CD4-positive, alpha-beta T cell treated with Interleukin-10 for 1 hour (primary cell): Measurements from ENCODE around the gene SLC30A3.
"Not testable (repeated sequence)": the region's sequence is repeated elsewhere in the genome, so short reads cannot be mapped to it uniquely, and the experiment has no call there.

Experiments used
- DNase-seq: peaks from one replicate; pipeline ENCODE4 v3.0.0-alpha.2; 2020

The SLC30A3 gene

DNA sequence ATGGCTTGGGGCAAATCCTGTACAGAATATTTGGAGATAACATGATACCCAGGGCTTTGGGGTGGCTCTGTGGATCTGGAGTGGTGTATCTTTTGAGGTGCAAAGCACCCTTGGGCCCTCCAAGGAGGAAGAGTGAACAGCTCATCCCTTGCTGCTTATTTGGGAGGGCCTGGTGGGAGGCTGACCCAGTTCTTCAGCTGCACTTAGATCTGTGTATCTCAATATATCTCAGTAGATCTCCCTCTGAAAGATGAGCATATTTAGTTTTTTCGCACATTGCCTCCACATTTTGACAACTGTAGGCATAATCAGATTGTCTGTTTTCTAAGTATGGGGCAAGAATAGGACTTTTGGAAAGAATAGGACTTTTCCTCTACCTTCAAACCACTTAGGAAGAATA, 22.1 kb upstream of the SLC30A3 start:
- DNase-seq: no peak

DNA sequence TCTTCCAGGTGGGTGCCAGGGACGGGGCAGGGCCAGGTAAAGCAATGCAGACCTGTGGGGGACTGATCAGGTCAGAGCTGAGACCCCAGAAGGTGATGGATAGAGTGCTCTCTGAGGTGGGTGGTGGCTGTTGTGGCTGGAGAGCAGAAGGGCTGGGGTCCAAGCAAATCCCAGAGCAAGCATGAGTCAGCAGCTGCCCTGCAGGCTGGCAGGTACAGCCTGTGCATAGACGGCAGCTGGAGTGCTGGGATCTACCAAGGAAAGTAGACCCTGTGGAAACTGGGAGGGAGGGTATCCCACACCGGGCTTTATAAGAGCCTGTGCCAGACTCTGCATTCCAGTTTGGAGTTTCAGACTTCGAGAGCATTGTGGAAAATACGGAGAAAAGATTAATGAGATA, 20.0 kb upstream of the SLC30A3 start:
- no peak for DNase-seq

DNA sequence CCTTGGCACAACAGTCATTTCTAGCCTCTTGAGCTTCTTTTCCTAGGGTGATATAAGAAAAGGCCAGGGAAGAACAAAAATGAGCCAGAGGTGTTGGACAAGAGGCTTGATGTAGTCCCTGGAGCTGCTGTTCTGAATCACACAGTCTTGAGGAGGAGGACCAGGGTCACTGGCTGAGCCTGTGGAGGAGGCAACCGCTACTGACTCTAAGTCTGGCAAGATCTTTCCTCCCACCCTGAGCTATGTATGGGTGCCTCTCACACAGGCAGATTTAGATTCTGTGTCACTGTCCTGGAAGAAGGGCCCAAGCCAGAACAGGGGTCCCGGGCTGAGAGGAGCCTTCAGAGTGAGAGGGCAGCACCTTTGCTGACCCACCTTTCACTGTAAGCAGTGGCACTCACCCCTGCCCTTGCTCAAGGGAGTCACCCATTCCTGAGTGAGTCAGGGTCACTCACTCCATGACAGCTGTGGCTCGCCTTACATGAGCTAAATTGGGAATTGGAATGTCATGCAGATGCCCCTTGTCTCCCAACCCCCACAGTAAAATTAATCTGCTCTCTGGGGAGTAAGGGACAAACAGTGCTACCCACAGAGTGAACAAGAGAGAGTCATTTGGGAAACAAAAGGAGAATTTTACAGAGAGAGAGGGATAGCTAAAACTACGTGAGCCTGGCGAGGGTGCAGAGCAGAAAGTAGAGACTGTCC, 19.2 kb upstream of the SLC30A3 start, which contains the start of gene TRIM54:
TSS of gene TRIM54 (plus strand) at position 575 of the 705 bp plus-strand sequence. CDS start 303 bp downstream, outside the sequence.
- DNase-seq: no peak

GRCh38 chr2:27281442-27281841, 18.6 kb upstream of the SLC30A3 start:
- DNase-seq: no peak

DNA sequence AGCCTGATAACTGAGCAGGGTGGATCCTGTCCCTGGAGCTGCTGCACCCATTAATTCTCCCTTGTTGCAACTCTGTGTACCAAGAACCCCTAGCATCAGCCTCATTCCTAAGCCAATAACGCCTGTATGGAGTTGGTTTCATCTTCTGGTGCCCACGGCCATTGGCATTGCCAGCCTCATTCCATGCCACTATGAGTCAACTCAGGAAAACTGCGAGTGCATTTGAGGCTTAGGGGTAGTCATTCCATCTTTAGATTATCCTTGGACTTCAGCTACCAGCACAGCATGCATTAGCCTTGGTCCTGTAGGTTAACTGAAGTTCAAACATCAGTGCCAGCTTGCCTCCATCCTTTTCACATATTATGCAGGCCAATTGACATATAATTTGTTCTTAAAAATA, 18.0 kb upstream of the SLC30A3 start:
- DNase-seq: no peak

- DNase-seq: no peak
Measured at GRCh38 chr2:27278010-27278409, 15.2 kb upstream of the SLC30A3 start.

DNA sequence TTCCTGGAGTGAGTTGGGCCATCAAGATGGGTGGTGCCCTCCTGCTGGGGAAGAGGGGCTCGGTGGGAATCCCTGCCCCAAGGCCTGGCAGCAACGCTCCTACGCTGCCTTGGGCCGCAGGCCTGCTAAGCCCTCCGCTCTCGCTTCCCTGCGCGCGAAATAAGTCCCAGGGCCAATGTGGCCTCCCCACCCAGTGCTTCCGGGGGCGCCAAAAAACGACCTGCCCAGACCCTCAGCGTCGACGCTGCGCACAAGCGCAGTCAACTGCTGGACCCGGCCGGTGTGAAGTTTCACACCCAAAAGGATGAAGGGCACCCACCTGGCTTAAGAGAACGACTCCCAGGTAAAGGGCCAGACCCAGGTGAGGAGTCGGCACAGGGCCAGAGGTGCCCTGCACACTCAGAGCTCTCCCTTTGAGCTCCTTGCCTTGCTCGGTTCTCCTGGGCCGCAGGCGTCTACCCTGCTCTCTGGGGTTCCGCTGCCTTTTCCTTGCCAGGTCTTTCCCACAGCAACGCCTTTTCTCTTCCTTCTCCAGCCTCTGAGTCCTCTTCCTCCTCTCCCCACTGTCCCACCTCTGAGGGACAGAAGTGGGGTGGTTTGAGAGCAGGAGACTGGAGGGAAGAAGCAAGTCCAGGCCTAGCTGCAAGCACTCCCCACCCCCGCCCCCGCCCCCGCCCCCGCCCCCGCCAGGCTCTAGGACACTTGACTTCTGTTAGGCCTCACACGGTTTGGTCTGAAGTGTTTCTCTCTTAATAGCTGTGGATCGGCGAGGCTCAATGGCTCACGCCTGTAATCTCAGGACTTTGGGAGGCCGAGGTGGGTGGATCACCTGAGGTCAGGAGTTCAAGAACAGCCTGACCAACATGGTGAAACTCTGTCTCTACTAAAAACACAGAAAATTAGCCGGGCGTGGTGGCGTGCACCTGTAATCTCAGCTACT, 12.6 kb upstream of the SLC30A3 start, which contains the start of gene DNAJC5G:
TSS of gene DNAJC5G (plus strand) at position 223 of the 940 bp plus-strand sequence. CDS start 1,296 bp downstream, outside the sequence.
- no peak for DNase-seq

GRCh38 chr2:27272537-27273522, 10.0 kb upstream of the SLC30A3 start:
- not testable (repeated sequence) for DNase-seq

GRCh38 chr2:27271631-27272340, 8.9 kb upstream of the SLC30A3 start:
- no peak for DNase-seq

DNA sequence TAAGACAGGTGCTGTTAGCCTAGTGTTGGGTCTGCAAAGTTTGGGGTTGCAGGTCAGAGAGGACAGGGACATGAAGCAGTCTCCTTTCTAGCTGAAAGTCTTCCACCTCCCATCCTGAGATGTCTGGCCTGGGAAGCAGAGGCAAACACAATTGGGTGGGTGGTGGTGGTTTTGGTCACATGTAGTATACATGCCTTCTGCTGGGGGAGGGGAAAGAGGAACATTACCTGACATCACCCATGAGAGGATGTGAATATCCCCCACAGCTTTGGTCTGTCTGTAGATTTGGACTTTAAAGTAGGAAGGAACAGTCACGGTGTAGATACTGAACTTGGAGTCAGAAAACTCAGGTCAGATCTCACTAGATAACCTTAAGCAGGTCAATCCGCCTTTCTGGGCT, 7.8 kb upstream of the SLC30A3 start:
- no peak for DNase-seq

GRCh38 chr2:27270131-27270530, 7.3 kb upstream of the SLC30A3 start:
- DNase-seq: no peak

GRCh38 chr2:27268296-27268695, 5.4 kb upstream of the SLC30A3 start:
- DNase-seq: not testable (repeated sequence)

GRCh38 chr2:27265536-27265870, 2.7 kb upstream of the SLC30A3 start:
- DNase-seq: no peak

DNA sequence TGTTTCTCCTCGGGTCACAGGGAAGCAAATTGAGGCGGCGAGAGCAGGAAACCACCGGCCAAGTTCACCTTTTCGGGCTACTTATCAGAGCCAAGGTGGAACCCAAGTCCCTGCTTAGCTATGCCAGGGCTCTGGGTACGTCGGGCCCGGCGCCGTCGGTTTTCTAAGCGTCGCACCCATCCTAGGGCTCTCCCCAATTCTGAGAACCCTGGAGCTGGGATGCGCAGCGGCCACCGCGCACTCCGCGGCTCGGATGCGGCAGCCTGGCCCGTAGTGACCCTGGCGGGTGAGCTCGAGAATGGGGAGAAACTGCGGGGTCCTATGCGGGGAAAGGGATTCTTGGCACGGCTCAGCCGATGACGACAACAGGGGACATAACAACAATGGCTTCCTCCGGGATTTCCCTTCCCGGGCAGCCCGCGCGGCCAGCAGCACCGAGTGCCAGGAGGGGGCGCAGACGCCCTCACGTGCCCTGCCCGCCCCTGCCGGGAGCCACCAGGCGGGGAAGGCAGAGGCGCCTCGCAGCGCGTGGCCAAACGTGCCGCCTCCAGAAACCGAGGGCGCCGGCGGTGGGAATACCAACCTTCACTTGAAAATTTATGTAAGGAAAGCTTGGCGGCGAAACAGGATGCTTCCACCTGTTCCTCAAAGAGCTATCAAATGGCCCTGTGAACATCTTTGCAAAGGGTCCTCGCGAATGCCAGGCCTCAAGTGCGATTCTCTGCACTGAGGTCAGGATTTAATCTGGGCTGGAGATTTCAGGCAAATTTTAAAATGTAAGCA, 2.1 kb upstream of the SLC30A3 start:
- DNase-seq: peak; percentile 73

DNA sequence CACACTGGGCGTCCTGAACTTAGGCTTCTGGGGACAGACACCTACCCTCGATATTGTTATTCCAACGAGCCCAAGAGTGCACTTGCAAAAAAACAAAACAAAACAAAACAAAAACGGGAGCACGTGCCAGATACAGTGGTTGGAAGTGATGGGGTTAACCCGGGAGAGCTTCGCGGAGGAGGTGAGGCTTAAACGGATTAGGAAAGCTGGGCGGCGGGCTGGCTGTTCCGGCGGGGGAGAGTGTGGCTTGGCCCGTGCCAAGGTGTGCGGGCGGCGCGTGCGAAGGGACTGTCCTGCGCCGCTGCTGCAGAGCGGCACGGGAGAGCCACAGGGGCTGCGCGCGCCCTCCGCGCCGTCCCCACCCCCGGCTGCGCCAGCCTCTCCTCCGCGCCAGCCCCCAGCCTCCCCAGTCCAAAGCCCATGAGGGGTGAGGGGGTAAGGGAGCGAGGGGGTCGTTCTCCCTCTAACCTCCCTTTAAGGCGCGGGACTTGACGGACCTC, 1.5 kb upstream of the SLC30A3 start:
- no peak for DNase-seq

DNA sequence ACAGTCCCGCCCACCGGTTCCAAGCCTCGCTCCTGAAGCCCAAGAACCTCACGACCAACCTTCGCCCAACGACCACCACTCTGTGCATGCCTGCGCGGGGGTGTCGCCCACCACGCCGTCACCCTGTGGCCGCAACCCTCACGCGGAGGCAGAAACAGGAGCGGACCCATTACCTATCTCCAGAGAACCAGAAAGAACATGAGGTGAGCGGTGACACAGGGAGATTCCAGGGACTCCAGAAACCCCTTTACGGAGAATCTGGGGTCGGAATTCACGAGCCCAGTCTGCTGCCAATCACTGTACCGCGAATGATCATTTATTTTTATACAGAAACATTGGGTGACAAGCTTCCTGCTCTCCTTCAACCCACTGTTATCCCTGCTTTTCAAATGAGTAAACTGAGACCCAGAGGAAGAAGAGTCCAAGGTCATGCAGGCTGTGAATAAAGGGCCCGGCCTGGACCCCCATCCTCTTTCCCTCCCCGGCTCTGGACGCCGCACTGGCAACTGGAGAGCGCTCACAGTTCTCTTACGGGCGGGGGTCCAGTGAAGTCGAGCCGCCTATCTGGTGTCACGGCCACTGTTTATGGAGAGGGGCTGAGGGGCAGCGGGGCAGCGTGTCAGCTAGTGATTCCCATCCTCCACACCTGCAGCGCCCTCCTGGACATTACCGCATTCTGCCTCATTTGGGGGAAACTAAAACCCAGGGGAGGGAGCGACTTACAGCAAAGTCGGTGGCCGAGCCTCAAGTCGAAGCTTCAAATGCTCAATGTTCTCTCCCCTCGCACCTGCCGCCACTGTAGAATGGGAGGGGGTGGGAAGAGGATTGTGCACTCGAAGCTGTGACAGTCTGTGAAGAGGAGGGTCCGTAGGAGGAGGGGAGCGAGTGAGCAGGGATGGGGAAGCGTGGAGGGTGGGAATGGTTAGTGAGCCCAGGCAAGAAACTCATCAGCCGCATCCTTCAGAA, 723 bp upstream of the SLC30A3 start:
- DNase-seq: no peak

DNA sequence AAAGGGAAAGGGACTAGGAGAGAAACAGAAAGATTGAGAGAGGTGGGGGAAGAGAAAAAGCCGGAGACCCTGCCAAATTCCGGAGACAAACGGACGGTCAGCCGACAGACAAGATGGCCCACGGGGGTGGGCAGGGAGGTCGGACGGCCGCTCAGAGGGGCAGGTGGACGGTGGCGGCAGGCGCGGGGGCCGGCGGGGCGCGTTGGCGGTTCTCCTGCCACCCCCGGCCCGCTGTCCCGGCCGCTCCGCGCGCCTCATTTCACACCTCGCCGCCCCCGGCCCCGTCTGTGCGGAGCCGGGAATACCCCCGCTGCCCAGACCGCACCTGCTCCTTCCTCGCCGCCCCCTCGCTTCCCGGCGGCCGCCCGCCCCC, 935 bp downstream of the SLC30A3 start:
- no peak for DNase-seq

DNA sequence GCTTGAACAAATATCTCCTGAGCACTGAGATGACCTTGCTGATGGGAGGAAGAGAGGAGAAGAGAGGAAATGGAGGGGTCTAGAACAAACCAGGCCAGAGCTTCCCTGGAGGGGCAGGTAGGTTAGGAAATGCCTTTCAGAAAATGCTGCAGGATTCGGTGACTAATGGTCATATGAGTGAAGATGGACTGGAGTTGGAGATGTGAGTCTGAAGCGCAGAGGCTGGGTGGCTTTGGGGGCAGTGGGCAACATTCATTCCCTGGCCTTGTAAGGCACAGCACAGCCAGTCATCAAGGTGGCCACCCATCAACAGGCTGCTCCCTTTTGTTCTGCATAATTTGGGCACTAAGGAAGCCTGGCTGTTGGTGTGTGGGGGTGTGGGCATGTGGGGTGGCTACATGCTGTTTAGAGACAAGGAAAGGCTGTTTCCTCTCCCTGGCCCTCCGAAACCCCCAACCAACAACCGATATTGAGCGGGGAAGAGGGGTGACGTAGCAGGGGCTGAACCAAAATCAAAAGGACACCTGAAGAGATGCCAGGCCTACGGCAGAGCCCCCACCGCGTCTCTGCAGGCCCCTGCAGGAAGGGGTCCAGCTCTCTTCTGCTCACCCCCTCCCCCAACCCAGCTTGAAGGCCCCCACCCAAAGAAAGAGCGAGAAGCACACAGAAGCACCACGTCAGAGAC, 1.5 kb downstream of the SLC30A3 start:
- no peak for DNase-seq

GRCh38 chr2:27258051-27258450, 4.8 kb downstream of the SLC30A3 start:
- DNase-seq: no peak
